ENCODE data around the gene CD300H. TPM values are rescaled to one million over a fixed set of nuclear protein-coding genes. Genes with fewer than 3 reads are reported as not detected.
A peak's percentile ranks its signal among the peaks of the same experiment; 100 is the strongest.

CD300H gene
- polyA plus RNA-seq, 3 donors = 57.9 to 148 (median 84.7) TPM

DNA sequence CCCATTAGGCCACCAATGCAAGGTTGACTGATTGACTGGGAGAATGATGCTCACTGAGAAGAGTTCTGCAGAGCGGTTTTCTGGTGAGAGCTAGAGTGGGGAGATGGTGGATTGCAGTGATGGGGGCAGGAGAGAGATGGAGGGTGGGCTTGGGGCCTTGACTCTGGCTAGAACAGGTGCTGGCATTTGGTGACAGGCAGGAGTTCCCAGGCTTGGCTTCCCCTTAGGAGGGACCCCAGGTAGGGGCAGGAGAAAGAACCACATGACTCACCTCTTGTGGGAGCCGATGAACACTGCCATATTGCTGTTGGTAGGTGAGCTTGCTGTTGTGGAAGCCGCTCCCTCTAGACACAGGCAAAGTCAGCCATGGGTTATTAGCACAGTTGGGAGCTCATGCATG lies 44.0 kb downstream of the CD300H start:
- H3K4me1 ChIP-seq (ENCODE audit: control insufficient read depth in 1 of 2, insufficient read depth in 2 of 2, low read length in 2 of 2) = peaks cover 92 to 94% of the 10 kb centered on the region in 2 donors
- 100% methylated on average over 1 of the region's 3 CpGs for WGBS (ENCODE audit: insufficient coverage)
- H3K9ac ChIP-seq (ENCODE audit: insufficient read depth, low read length, poor library complexity, severe bottlenecking) = no peak overlapping the region

DNA sequence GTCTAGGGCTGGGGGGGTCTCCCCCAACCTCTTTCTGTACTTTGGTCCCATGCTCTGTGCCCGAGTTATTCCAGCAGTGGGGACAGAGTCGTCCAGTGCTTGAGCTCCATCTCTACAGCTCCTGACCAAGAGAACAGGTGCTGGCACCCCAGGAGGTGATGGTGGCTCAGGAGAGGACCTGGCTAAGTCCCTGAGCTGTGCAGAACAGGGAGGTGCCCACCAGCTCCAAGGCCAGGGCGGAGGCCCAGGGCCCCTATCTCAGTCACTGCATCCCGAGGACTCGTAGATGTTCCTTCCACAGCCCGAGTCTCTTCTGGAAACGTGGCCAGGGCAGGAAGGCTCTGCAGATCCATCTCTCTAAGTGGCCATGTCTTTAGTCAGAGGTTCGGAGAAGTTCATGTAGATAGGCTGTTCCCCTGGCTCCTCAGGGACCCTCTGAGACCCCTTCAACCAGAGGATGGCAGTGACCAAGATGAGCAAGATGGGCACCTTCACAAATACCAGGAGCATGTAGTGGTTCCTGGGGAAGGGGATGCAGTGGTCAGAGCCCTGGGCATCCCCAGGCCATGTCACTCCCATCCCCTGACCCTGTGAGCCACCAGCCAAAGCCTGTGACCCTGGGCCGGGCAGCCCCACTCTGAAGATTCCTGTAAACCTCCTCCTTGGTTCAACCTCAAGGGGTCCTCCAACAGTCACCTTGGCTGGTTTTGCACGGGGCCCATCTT lies 44.8 kb downstream of the CD300H start:
- Histone ChIP-seq H3K27me3 (ENCODE audit: control insufficient read depth in 2 of 2, insufficient read depth in 2 of 2, low read length in 2 of 2) (no peaks in the 10 kb centered on the region), H2AFZ (ENCODE audit: insufficient read depth, low read depth, low read length, poor library complexity, severe bottlenecking) (no peak overlapping the region), H4K20me1 (ENCODE audit: insufficient read depth, low read length) (no peaks in the 10 kb centered on the region), H3K4me1 (ENCODE audit: control insufficient read depth in 1 of 2, insufficient read depth in 2 of 2, low read length in 2 of 2) (peaks cover 84 to 87% of the 10 kb centered on the region in 2 donors), H3K4me3 (replicated peaks in 1 of 3; ENCODE audit: low read depth in 2 of 3, low read length in 3 of 3) (peak overlapping the region in 1 of 3 experiments; percentile 55), H3K79me2 (ENCODE audit: insufficient read depth, low read length) (peaks cover 68% of the 10 kb centered on the region), H3K4me2 (replicated peaks; ENCODE audit: extremely low read depth, low read length, poor library complexity, severe bottlenecking) (peak overlapping the region; percentile 63), H3K9ac (ENCODE audit: insufficient read depth, low read length, poor library complexity, severe bottlenecking) (no peak overlapping the region), H3K36me3 (replicated peaks in 1 of 2; ENCODE audit: control insufficient read depth in 1 of 2, insufficient read depth in 2 of 2, low read length in 2 of 2) (peaks cover 45 to 56% of the 10 kb centered on the region in 2 donors), H3K9me3 (replicated peaks in 1 of 2; ENCODE audit: control insufficient read depth in 1 of 2, insufficient read depth in 1 of 2, low read length in 2 of 2) (peaks cover 8 to 16% of the 10 kb centered on the region in 2 donors), H3K27ac (ENCODE audit: low read depth in 1 of 2, low read length in 2 of 2) (peak overlapping the region; percentile 98 to 99)
- intact Hi-C loops (cut with micrococcal nuclease) = no loop called here
- Mint-ChIP-seq H3K36me3 (peaks cover 66 to 75% of the 10 kb centered on the region in 2 donors), H3K27ac (peak overlapping the region; percentile 98 to 100 (median 100)), H3K27me3 (ENCODE audit: low read depth in 3 of 3) (no peaks in the 10 kb centered on the region), H3K4me3 (peak overlapping the region in 1 of 2 donors; percentile 55), H3K4me1 (peaks cover 84% of the 10 kb centered on the region), H3K9me3 (peaks cover 7 to 23% (median 12%) of the 10 kb centered on the region in 7 donors)
- TF ChIP-seq, protein P1, sequence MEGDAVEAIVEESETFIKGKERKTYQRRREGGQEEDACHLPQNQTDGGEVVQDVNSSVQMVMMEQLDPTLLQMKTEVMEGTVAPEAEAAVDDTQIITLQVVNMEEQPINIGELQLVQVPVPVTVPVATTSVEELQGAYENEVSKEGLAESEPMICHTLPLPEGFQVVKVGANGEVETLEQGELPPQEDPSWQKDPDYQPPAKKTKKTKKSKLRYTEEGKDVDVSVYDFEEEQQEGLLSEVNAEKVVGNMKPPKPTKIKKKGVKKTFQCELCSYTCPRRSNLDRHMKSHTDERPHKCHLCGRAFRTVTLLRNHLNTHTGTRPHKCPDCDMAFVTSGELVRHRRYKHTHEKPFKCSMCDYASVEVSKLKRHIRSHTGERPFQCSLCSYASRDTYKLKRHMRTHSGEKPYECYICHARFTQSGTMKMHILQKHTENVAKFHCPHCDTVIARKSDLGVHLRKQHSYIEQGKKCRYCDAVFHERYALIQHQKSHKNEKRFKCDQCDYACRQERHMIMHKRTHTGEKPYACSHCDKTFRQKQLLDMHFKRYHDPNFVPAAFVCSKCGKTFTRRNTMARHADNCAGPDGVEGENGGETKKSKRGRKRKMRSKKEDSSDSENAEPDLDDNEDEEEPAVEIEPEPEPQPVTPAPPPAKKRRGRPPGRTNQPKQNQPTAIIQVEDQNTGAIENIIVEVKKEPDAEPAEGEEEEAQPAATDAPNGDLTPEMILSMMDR (IDR thresholded peaks at IDR 0.05) = no peak
- DNase-seq = no peak
- WGBS (ENCODE audit: insufficient coverage) = 98% methylated on average over 8 of the region's 10 CpGs

More for the DNA sequence above, 44.0 kb downstream of the CD300H start:
- H3K79me2 ChIP-seq (ENCODE audit: insufficient read depth, low read length) = peaks cover 75% of the 10 kb centered on the region
- TF ChIP-seq, protein P1 (IDR thresholded peaks at IDR 0.05) = no peak
- no peaks in the 10 kb centered on the region for H4K20me1 ChIP-seq (ENCODE audit: insufficient read depth, low read length)
- peaks cover 8 to 16% of the 10 kb centered on the region in 2 donors for H3K9me3 ChIP-seq (replicated peaks in 1 of 2; ENCODE audit: control insufficient read depth in 1 of 2, insufficient read depth in 1 of 2, low read length in 2 of 2)
- Mint-ChIP-seq H3K9me3 (peaks cover 7 to 19% (median 12%) of the 10 kb centered on the region in 7 donors), H3K4me1 (peaks cover 91% of the 10 kb centered on the region), H3K27me3 (ENCODE audit: low read depth in 3 of 3) (no peaks in the 10 kb centered on the region), H3K36me3 (peaks cover 67 to 77% of the 10 kb centered on the region in 2 donors), H3K4me3 (no peak overlapping the region), H3K27ac (peak overlapping the region; percentile 98 to 100 (median 100))
- H2AFZ ChIP-seq (ENCODE audit: insufficient read depth, low read depth, low read length, poor library complexity, severe bottlenecking) = no peak overlapping the region
- peak overlapping the region in 1 of 3 experiments; percentile 62 for H3K4me3 ChIP-seq (replicated peaks in 1 of 3; ENCODE audit: low read depth in 2 of 3, low read length in 3 of 3)
- H3K27me3 ChIP-seq (ENCODE audit: control insufficient read depth in 2 of 2, insufficient read depth in 2 of 2, low read length in 2 of 2) = no peaks in the 10 kb centered on the region
- H3K4me2 ChIP-seq (replicated peaks; ENCODE audit: extremely low read depth, low read length, poor library complexity, severe bottlenecking) = no peak overlapping the region
- DNase-seq = no peak
- peaks cover 45 to 60% of the 10 kb centered on the region in 2 donors for H3K36me3 ChIP-seq (replicated peaks in 1 of 2; ENCODE audit: control insufficient read depth in 1 of 2, insufficient read depth in 2 of 2, low read length in 2 of 2)
- peak overlapping the region; percentile 38 to 98 for H3K27ac ChIP-seq (ENCODE audit: low read depth in 1 of 2, low read length in 2 of 2)
- intact Hi-C loops (cut with micrococcal nuclease) = no loop called here
